ENCODE data around the gene COL6A1.

The COL6A1 gene, protein sequence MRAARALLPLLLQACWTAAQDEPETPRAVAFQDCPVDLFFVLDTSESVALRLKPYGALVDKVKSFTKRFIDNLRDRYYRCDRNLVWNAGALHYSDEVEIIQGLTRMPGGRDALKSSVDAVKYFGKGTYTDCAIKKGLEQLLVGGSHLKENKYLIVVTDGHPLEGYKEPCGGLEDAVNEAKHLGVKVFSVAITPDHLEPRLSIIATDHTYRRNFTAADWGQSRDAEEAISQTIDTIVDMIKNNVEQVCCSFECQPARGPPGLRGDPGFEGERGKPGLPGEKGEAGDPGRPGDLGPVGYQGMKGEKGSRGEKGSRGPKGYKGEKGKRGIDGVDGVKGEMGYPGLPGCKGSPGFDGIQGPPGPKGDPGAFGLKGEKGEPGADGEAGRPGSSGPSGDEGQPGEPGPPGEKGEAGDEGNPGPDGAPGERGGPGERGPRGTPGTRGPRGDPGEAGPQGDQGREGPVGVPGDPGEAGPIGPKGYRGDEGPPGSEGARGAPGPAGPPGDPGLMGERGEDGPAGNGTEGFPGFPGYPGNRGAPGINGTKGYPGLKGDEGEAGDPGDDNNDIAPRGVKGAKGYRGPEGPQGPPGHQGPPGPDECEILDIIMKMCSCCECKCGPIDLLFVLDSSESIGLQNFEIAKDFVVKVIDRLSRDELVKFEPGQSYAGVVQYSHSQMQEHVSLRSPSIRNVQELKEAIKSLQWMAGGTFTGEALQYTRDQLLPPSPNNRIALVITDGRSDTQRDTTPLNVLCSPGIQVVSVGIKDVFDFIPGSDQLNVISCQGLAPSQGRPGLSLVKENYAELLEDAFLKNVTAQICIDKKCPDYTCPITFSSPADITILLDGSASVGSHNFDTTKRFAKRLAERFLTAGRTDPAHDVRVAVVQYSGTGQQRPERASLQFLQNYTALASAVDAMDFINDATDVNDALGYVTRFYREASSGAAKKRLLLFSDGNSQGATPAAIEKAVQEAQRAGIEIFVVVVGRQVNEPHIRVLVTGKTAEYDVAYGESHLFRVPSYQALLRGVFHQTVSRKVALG

DNA sequence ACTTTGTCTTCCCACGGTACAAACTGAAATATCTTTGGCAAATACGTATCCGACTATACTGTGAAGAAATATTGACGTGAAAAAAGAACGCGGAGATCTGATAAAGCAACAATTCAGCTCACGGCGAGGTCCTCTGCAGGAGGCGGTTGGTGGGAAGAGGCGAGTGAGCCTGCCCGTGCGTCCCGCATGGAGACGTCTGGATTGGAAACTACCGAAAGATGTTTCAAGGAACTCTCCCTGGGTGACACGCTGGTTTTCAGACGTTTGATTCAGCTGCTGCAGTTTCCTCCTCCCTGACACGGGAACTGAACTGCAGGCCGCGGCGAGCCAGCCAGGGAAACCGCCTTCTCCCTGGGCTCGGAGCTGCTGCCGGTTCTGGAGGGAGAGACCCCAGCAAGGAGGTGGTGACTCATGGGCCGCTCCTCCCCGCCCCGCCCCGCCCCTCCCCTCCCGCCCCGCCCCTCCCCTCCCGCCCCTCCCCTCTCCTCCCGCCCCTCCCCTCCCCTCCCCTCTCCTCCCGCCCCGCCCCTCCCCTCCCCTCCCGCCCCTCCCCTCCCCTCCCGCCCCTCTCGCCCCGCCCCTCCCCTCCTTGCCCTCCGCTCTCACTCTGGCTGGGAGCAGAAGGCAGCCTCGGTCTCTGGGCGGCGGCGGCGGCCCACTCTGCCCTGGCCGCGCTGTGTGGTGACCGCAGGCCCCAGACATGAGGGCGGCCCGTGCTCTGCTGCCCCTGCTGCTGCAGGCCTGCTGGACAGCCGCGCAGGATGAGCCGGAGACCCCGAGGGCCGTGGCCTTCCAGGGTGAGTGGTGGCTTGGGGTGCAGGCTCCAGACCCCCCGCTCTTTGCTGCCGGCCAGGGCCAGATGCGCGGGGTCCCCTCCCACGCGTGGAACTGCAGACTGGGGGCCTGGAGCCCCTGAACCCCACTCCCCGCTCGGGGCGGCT, at the start of gene COL6A1:
Gene COL6A1, plus strand, starts transcription at position 620 of the 941 bp plus-strand sequence. Its CDS starts 81 bp downstream, at position 701.
- DNase-seq (ENCODE audit: low spot score) = peak; percentile 11

DNA sequence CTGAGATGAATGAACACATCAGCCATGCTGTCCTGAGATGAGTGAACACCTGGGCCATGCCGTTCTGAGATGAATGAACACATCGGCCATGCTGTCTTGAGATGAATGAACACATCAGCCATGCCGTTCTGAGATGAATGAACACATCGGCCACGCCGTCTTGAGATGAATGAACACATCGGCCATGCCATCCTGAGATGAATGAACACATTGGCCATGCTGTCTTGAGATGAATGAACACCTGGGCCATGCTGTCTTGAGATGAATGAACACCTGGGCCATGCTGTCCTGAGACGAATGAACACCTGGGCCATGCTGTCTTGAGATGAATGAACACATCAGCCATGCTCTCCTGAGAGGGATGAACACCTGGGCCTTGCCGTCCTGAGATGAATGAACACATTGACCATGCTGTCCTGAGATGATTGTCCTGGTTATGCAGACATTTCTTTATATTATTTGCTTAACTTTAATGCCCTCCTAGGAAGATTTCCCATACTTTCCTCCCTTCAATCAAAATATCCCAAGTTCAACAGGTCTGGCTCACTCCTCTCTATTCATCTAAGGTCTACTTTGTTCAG, 48.6 kb upstream of the COL6A1 start:
- no peak for DNase-seq (ENCODE audit: low spot score)

DNA sequence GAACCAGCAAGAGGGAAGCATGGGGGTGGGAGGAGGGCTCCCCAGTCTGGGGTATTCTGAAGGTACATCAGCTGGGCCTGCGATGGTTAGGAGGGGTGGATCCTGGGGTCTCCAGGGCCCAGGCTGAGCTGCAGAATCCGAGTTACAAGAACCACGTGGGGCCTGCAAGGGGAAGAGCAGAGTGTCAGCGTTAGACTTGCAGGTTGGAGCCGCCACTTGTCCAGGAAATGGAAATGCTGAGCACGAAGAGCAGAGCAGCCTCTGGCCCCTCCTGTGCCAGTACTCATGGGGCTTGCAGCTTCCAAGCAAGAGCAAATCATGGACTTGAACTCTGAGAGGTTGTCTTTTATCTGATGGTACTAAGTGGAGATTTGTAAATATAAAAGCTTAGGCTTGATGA, 47.5 kb upstream of the COL6A1 start:
- no peak for DNase-seq (ENCODE audit: low spot score)

DNA sequence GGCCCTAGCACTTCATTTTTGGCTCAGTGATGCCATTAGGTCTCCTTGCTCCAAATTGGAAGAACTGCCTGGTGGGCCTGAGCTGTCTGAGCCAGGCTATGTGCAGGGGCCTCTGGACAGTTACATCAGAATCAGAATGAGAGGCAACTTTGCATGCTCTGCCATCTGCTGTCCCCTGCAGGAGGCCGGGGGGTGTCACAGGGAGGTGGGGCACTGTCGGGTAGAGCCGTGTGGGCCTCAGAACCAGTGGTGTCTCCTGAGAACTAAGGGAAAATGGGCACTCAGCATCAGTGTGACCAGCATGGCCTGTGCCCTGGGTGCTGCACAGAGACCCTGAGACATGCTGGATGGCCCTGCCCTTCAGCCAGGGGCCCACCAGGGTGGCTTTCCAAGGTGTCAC, 47.0 kb upstream of the COL6A1 start:
- DNase-seq (ENCODE audit: low spot score) = no peak

DNA sequence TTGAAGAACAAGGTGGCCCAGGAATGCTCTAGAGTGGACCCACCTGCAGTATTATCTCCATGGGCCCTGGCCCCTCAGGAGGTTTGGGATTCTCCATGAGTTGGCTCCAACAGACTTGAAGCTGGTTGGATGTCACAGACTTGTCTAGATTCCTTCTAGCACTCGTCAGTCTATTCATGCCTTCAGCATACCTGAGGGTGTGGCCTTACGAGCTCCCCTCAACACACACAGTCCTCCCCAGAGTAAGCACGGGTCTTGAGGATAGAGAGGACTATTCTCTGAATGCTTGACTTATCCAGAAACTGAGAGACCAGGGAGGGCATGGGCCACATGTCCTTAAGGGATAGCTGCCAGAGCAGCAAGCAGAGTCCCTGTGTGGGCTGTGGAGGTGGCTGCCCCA, 45.9 kb upstream of the COL6A1 start:
- no peak for DNase-seq (ENCODE audit: low spot score)

DNA sequence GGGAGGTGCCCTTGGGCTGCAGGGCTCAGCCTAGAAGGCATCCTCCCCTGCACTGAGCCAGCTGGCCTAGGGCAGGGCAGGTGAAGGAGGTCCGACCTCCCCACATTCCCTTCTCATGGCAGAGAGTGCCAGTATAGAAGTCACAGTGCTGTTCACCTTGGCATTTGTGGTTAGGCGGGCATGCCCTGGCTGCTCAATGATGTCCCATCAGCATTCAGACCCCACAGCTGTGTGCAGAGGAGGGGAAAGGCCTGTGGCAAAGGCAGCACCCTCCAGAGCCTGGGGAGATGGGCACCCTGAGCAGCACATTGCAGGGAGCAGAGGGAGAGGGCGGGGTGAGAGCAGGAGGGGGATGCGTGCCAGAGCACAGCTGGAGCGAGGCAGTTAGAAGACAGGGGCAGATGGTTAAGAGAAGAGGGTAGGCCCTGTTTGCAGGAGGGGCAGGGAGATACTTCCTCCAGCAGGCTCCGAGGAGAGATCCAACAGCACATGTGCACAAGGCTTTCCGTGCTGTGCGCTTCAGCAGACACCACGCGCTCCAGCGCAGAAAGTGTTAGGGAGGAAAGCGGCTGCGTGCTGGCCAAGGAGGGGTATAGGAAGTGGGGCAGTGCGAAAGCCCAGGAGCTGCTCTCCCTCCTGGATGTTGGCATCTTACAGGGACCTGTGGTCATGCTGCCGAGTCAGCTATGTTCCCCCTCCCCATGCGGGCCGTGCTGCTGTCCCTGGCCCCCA, 43.7 kb upstream of the COL6A1 start:
- no peak for DNase-seq (ENCODE audit: low spot score)

DNA sequence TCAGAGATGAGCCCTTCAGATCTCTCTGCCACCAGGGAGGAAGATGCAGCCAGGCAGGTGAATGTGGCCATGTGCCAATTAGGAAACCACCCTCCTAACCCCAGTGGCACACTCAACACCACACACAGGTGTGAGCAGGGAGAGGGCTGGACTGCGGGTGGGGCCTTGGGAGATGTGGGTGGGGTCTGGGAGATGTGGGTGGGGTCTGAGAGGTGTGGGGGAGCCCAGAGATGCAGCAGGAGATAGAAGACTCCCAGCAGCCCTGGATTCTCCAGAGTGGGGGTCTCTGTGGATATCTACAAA, 43.2 kb upstream of the COL6A1 start:
- no peak for DNase-seq (ENCODE audit: low spot score)

DNA sequence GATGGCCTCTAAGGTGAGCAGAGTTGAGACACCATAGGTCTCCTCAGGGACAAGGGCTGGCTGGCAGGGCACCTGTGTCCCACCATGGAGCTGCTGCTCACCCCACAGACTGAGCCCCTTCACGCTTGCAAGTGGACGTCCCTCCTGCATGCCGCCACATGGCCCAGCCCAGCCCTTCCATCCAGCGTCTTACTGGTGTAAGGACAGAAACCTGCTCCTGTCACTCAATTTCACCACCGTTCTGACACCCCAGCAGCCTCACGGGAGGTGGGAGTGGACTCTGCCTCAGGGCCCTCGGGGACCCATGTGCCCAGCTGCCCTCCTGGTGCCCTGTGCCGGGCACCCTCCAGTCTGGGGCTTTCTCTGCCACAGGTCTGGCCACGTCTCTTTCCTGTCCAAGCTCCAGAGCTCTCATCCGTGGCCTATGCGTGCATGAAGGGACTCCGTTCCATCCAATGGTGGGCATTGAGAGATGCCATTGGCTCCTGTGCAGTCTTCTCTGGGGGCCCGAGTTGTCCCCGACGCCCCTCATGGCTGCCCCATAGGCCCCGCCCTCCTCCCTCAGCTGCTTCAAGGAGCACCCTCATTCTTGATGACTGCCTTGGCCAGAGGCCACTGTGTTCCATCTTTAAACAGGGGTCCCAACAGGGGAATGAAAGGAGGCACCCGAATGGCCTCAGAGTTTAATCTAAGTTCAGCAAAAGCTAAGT, 42.6 kb upstream of the COL6A1 start:
- DNase-seq (ENCODE audit: low spot score) = no peak

DNA sequence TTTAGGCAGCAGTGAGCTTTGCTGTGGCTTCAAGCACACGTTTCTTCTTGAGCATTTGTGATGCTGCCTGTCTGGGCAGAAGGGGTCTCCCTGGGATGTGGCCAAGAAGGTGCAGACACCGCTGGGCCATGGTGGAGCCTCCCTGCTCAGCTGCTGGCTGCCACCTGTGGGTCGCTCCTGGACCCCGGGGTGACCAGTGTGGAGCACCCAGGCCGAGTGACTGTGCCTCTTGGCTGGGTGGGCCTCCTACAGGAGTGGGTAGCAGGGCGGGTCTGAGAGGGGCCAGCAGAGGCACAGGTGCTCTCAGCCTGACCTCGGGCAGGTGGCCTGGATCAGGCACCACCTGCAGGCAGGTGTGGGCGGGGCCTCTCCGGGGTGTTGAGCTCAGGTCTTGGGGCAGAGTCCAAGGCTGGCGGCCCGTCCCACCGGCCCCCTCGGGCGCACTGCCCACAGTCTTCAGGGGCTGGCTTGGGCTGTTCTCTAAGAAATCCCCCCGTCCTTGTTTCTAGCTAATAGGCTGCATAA, 42.0 kb upstream of the COL6A1 start:
- DNase-seq (ENCODE audit: low spot score) = no peak

DNA sequence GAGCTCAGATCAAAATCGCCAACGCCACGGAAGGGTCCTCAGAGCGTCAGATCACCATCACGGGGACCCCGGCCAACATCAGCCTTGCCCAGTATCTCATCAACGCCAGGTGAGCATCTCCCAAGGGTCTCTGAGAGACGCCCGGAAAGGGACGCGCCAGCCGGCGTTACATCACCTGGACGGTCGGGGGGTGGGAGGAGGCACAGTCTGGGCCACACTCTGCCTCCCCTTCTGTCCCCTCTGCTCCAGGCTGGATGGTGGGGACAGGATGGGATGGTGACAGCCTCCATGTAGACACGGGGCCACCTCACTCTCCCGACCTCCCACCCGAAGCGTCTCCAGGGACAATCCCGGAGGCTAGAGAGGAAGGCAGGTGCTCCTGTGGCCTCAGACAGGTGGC, 41.5 kb upstream of the COL6A1 start:
- DNase-seq (ENCODE audit: low spot score) = no peak

DNA sequence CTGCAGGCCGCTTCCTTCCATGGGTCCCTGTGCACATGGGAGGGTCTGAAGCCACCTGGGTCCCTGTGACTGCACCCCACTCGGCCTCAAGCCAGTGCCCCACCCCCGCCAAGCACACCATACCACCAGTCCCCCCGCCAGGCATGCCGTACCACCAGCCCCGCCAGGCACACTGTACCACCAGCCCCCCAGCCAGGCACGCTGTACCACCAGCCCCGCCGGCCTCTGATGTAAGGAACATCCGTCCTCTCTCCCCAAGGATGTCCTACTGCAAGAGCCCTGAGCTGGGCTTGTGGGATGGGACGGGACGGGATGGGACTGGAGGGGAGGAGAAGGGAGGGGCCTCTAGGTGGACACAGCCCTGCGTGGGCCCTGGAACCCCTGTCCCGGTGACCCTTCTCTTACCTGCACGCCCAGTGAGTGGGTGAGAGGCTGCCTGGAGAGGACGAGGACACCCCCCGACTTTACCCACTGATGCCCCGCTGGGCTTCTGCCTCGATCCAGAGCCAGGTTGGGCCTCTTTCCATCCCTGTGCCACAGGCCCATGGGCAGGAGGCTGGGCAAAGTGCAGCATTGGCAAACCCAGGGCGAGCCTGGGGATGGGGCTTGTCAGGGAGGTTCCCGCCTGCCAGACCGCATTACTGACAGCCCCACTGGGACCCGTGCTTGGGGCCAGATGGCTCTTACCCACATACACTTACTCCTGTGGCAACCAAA, 40.8 kb upstream of the COL6A1 start:
- no peak for DNase-seq (ENCODE audit: low spot score)

DNA sequence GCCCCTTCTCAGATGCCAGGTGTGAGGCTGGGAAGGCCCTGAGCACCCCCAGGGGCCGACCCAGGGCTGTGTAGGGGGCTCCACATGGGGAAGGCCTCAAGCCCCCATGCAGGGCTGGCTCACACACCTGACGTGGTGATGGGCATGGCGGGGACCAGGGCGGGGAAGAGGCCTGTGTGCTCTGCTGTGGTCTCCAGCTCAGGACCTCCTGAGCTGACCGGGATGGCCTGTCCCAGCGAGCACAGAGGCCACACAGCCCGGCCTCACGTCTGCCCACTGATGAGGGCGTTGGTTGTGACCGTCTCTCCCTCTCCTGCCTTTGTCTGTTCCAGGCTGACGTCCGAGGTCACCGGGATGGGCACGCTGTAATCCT, 40.2 kb upstream of the COL6A1 start:
- DNase-seq (ENCODE audit: low spot score) = no peak

DNA sequence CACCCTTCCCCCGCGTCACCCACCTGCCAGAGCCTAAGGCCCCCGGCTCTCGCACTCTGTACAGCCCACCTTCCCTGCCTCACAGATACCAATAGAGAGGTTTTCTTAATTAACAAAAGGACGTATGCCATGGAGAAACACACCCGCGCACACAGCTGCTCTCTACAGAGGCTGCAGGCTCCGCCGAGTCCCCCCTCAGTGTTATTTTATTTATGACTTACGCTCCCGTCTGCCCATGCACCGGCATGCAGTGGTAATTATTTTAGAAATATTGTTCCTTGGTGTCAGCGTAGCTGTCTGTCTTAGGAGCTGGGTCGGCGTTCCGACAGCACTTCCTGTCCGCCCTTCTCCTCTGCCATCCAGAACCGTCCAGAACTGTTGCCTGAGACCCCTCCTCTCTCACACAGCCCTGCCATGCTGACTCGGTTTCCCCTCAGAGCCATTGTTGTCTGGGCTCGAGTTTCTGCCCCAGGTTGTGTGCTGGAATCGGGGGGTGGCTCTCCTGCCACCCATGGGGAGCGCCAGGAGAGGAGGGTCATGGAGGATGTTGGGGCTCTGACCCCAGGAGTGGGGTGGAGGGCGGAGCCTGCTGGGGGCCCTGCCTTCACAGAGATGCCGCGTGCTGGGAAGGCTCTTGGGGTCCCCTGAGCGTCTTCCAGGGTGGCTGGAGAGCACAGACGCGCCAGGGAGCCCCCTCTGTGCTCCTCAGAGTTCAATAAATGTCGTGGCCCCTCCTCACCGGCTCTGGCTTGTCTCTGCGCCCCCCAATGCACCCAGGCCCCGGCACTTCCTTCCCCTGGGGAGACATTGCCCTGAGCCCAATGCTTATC, 39.6 kb upstream of the COL6A1 start:
- no peak for DNase-seq (ENCODE audit: low spot score)

DNA sequence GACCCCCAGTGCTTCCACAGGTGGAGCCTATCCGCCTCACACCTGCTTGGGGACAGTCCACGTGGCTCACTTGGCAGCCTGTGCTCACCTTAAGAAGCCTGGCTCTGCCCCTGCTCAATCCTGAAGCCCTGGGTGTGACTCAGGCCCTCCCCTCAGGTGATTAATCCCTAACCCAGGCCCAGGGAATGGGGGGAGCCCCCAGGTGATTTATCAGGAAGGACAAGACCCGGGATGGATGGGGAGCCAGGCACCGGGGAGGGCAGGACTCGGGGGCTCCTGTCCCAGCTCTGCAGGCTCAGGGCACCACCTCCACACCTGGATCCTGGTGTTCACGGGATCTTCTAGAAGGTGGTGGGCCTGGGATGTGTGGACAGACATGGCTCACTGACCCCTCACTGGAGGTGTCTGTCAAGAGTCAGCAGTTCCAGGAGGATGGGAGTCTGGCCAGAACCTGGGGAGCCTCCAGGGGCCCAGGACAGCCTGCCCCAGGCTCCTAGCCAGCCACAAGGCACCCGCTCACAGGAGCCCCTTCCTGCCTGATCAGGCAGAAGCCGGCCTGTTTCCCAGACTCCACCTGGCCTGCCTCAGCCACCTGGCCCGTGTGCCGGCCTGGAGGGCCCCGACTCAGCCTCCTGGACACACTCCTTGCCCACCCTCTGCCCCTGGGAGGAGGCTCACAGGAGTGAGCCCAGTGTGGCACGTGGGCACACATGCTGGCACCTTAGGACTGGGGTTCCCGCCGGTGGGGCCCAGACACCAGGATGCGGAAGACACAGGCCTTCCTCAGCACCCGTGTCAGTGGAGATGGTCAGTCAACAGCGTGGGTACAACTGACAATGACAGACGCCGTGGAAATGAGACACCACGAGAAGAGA, 38.6 kb upstream of the COL6A1 start:
- DNase-seq (ENCODE audit: low spot score) = no peak

DNA sequence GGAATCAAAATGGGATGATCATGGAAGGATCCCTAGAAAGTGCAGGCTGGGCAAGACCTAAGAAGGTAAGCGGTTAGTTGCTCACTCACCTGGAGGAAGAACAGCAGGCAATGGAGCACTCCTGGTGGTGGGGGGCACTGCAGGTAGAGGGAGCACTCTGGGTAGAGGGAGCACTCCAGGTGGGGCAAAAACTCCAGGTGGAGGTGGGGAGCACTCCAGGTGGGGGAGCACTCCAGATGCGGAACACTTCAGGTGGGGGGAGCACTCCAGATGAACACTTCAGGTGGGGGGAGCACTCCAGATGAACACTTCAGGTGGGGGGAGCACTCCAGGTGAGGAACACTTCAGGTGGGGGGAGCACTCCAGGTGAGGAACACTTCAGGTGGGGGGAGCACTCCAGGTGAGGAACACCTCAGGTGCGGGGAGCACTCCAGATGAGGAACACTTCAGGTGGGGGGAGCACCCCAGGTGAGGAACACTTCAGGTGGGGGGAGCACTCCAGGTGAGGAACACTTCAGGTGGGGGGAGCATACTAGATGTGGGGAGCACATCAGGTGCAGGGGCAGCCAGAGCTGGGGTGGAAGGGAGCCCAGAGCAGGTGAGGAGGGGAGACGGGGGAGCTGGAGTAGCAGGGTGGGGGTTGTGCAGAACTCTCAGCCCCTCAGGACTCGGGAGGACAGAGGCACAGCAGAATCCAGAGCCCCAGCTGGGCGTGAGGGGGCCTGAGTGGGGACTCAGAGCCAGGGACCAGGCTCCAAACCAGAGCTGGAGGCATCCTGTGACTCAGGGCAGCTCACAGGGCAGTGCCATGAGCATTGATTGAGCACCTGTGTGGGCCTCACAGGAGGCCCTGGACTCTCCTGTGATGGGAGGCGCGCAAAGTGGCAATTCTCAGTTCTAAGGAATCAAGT, 37.7 kb upstream of the COL6A1 start:
- no peak for DNase-seq (ENCODE audit: low spot score)

DNA sequence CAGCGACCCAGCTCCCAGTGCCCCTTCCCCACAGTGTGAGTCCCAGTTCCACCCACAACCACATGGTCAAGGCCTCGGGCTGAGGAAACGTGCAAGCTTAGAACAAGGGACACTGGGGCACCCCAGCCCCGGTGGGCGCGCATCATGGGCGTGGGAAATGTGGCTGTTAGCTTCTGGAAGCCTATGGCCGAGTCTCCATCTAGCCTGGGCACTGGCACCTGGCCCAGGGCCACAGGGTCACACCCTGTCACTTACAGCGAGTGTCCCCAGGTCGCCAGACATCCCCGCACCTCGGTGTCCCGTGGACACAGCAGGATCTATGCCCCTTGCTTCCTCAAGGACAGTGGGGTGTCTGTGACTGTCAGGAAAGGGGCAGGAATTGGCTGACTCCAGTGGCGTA, 37.0 kb upstream of the COL6A1 start:
- DNase-seq (ENCODE audit: low spot score) = no peak

All from hematopoietic multipotent progenitor cell treated with erythropoietin and hydrocortisone succinate and interleukin-3 and kit ligand, for 15 days (in vitro differentiated cells).